HepG2 (cell line): ENCODE results near the gene DROSHA. TPM values are rescaled to one million over a fixed set of nuclear protein-coding genes. Genes with fewer than 3 reads are reported as not detected.

Experiments
- CSRNP1 ChIP-seq: sonication (generic); formaldehyde crosslinking; IDR thresholded peaks from 2 replicates; pipeline ENCODE4 v1.8.1; 2023; ENCODE audit warnings: mild to moderate bottlenecking, missing genetic modification reagents
- PCBP1 ChIP-seq: fragments of 200-400 bp; formaldehyde crosslinking; IDR thresholded peaks from 2 replicates; pipeline ENCODE4 v1.6.1; 2017; ENCODE audit warnings: mild to moderate bottlenecking, low read depth, low read length, borderline replicate concordance
- PRDM4 ChIP-seq: sonication (generic); formaldehyde crosslinking; IDR thresholded peaks from 2 replicates; pipeline ENCODE4 v1.9.0; 2021; ENCODE audit warnings: missing genetic modification reagents, borderline replicate concordance
- SKIL ChIP-seq: sonication (generic); formaldehyde crosslinking; IDR thresholded peaks from 2 replicates; pipeline ENCODE4 v1.8.0; 2022; ENCODE audit warnings: missing genetic modification reagents, mild to moderate bottlenecking, moderate library complexity, borderline replicate concordance
- TRAFD1 ChIP-seq: sonication (generic); formaldehyde crosslinking; IDR thresholded peaks from 2 replicates; pipeline ENCODE4 v1.5.1; 2020; ENCODE audit warnings: missing genetic modification reagents, mild to moderate bottlenecking, borderline replicate concordance
- ZNF574 ChIP-seq: sonication (generic); formaldehyde crosslinking; IDR thresholded peaks from 2 replicates; pipeline ENCODE4 v1.4.0; 2020; ENCODE audit warnings: missing genetic modification reagents
- ZNF609 ChIP-seq: sonication (generic); formaldehyde crosslinking; IDR thresholded peaks from 2 replicates; pipeline ENCODE4 v1.4.0; 2020; ENCODE audit warnings: mild to moderate bottlenecking, missing genetic modification reagents, borderline replicate concordance
- polyA plus RNA-seq, 8 experiments: library from polyadenylated mRNA; depleted of rRNA in 3 of 8; stranded (reverse) in 7 of 8; unstranded in 1 of 8; fragments of >200 nt; fragmentation: Illumina TruSeq in 4 of 8; extraction: Trizol in 4 of 8; gene quantifications; 2 replicates each; pipeline versions ENCODE4 v1.2.1 to v1.2.3, GENCODE V29; 2011 to 2016; ENCODE audit warnings: low read depth in 4 of 8, missing spikeins in 1 of 8, mixed read lengths in 1 of 8; ENCODE audit not compliant: insufficient read depth in 1 of 8
- total RNA-seq, 5 experiments: library from RNA; depleted of rRNA; stranded (reverse); fragments of >200 nt; fragmentation: Illumina TruSeq; extraction: Trizol; gene quantifications; 2 replicates each; pipeline ENCODE4 v1.2.3, GENCODE V29; 2016; ENCODE audit warnings: low read depth in 1 of 5

The DROSHA gene
- total and polyA plus RNA-seq, 2 of the 13 experiments (the other 11 are each of a cell fraction or from before 2014, with no cell fraction given) = 22.3 to 29.4 TPM

GRCh38 chr5:31531888-31532547, at the start of gene DROSHA, which contains the start of gene C5orf22 (continued):
- TF ChIP-seq ZNF609 (CRISPR knock-in tag) (0 out of 2 replicates have a peak, but pooled peaks have one; percentile 10), TRAFD1 (CRISPR knock-in tag) (no peak), PCBP1 (0 out of 2 replicates have a peak, but pooled peaks have one; percentile 72), SKIL (CRISPR knock-in tag) (no peak), CSRNP1 (CRISPR knock-in tag) (peak; percentile 24; the same call in 1 of the 2 replicates), ZNF574 (CRISPR knock-in tag) (peak; percentile 66; the same call in 1 of the 2 replicates), PRDM4 (CRISPR knock-in tag) (no peak)
